GM23248 (cell line): ENCODE results near the gene NAA10.

Source experiments
- EZH2 ChIP-seq: fragments of 200-600 bp; sonication (generic); IDR thresholded peaks from 2 replicates; pipeline ENCODE4 v1.6.1; 2018; ENCODE audit warnings: antibody characterized with exemption, mild to moderate bottlenecking; ENCODE audit not compliant: insufficient read depth, poor library complexity, severe bottlenecking
- EZH2phosphoT487 ChIP-seq: fragments of 200-600 bp; sonication (generic); IDR thresholded peaks from 2 replicates; pipeline ENCODE4 v1.6.1; 2018; ENCODE audit warnings: antibody characterized with exemption, moderate library complexity, mild to moderate bottlenecking, low read depth; ENCODE audit not compliant: insufficient read depth

- no peak for TF ChIP-seq EZH2
- TF ChIP-seq EZH2phosphoT487: no peak
Measured at GRCh38 chrX:153968255-153968654, 33.4 kb upstream of the NAA10 start.
